Measurements from ENCODE around the gene SHE.

DNA sequence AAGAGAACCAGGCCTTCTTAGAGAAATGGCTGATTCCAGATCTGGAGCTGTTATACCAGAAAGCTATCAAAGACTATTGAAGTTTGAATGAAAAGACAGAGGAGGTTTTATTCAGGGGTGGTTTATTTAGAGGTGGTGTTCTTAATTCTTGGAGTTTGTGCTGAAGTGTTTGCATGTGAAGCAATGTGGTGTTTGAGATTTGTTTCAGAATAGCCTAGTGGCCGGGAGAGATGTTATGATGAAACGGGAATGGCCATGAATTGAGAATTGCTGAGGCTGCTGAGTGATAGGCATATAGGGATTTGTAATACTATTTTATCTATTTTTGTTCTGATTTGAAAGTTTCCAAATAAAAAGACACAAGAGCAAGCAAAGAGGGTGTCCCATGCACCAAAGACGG is 10.5 kb upstream of the SHE start:
- TF ChIP-seq, protein P1, sequence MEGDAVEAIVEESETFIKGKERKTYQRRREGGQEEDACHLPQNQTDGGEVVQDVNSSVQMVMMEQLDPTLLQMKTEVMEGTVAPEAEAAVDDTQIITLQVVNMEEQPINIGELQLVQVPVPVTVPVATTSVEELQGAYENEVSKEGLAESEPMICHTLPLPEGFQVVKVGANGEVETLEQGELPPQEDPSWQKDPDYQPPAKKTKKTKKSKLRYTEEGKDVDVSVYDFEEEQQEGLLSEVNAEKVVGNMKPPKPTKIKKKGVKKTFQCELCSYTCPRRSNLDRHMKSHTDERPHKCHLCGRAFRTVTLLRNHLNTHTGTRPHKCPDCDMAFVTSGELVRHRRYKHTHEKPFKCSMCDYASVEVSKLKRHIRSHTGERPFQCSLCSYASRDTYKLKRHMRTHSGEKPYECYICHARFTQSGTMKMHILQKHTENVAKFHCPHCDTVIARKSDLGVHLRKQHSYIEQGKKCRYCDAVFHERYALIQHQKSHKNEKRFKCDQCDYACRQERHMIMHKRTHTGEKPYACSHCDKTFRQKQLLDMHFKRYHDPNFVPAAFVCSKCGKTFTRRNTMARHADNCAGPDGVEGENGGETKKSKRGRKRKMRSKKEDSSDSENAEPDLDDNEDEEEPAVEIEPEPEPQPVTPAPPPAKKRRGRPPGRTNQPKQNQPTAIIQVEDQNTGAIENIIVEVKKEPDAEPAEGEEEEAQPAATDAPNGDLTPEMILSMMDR (IDR thresholded peaks at IDR 0.05) = no peak
- TF ChIP-seq POLR2A (IDR thresholded peaks at IDR 0.05) (no peak), POLR2AphosphoS5 (IDR thresholded peaks at IDR 0.05) (no peak)
